ENCODE measurements around the gene HIRIP3. TPM values are rescaled to one million over a fixed set of nuclear protein-coding genes. Genes with fewer than 3 reads are reported as not detected.

Gene HIRIP3
- total and polyA plus RNA-seq, 2 of the 13 experiments (the other 11 are each of a cell fraction or from before 2014, with no cell fraction given), result 12.6 to 17.2 TPM

DNA sequence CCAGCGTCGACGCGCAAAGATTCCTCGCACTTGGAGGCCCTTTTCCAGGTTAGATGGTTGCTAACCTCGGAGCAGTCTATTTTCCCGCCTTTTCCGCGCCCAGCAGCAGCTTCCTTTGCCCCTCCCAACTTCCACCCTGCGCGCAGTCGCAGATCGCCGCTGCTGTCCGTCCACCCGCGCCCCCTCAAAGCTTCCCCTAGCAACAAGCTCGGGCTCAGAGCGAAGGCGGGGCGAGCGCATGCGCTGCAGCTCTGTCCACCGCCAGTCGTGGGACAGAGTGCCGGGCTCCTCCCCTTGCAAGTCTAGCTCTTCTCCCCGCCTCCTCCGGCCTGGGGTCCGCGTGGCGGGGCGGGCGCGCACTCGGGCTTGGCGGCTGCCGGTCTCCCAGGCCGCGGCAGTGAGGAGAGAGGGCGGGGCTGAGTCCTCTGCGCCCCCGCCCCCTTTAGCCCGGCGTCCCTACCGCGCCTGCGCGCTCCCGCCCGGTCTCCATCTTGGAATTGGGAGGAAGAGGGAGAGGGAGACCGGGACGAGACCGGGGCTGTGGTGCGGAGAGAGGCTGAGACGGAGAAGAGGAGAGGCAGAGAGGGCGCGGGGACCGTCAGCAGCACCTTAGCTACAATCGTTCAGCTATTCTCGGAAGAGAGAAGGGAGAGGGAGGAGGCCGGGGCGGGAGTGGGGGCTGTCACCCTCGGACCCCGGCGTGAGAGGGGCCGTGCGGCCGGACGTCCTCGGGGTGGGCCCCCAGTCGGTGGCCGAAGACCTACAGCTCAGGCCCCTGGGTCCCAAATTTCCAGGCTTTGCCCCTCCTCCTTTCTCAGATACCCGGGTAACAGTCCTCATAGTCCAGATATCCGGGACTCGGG is 21.8 kb downstream of the HIRIP3 start, which contains the start of gene TAOK2 (continued):
- TF ChIP-seq, protein P1, sequence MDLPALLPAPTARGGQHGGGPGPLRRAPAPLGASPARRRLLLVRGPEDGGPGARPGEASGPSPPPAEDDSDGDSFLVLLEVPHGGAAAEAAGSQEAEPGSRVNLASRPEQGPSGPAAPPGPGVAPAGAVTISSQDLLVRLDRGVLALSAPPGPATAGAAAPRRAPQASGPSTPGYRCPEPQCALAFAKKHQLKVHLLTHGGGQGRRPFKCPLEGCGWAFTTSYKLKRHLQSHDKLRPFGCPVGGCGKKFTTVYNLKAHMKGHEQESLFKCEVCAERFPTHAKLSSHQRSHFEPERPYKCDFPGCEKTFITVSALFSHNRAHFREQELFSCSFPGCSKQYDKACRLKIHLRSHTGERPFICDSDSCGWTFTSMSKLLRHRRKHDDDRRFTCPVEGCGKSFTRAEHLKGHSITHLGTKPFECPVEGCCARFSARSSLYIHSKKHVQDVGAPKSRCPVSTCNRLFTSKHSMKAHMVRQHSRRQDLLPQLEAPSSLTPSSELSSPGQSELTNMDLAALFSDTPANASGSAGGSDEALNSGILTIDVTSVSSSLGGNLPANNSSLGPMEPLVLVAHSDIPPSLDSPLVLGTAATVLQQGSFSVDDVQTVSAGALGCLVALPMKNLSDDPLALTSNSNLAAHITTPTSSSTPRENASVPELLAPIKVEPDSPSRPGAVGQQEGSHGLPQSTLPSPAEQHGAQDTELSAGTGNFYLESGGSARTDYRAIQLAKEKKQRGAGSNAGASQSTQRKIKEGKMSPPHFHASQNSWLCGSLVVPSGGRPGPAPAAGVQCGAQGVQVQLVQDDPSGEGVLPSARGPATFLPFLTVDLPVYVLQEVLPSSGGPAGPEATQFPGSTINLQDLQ (CRISPR knock-in tag; IDR thresholded peaks at IDR 0.05), result 0 out of 2 replicates have a peak, but pooled peaks have one; percentile 45
- TF ChIP-seq IKZF1 (IDR thresholded peaks at IDR 0.05) (no peak), YEATS2 (CRISPR knock-in tag; IDR thresholded peaks at IDR 0.05; ENCODE audit: borderline replicate concordance) (peak; percentile 86), NRL (CRISPR knock-in tag; IDR thresholded peaks at IDR 0.05; ENCODE audit: borderline replicate concordance) (peak; percentile 85), BATF2 (CRISPR knock-in tag; IDR thresholded peaks at IDR 0.05) (peak; percentile 86)
- TF ChIP-seq, protein P2, sequence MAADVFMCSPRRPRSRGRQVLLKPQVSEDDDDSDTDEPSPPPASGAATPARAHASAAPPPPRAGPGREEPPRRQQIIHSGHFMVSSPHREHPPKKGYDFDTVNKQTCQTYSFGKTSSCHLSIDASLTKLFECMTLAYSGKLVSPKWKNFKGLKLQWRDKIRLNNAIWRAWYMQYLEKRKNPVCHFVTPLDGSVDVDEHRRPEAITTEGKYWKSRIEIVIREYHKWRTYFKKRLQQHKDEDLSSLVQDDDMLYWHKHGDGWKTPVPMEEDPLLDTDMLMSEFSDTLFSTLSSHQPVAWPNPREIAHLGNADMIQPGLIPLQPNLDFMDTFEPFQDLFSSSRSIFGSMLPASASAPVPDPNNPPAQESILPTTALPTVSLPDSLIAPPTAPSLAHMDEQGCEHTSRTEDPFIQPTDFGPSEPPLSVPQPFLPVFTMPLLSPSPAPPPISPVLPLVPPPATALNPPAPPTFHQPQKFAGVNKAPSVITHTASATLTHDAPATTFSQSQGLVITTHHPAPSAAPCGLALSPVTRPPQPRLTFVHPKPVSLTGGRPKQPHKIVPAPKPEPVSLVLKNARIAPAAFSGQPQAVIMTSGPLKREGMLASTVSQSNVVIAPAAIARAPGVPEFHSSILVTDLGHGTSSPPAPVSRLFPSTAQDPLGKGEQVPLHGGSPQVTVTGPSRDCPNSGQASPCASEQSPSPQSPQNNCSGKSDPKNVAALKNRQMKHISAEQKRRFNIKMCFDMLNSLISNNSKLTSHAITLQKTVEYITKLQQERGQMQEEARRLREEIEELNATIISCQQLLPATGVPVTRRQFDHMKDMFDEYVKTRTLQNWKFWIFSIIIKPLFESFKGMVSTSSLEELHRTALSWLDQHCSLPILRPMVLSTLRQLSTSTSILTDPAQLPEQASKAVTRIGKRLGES (CRISPR knock-in tag; IDR thresholded peaks at IDR 0.05; ENCODE audit: borderline replicate concordance), result peak; percentile 87; the same call in 1 of the 2 replicates
- TF ChIP-seq, protein P3, sequence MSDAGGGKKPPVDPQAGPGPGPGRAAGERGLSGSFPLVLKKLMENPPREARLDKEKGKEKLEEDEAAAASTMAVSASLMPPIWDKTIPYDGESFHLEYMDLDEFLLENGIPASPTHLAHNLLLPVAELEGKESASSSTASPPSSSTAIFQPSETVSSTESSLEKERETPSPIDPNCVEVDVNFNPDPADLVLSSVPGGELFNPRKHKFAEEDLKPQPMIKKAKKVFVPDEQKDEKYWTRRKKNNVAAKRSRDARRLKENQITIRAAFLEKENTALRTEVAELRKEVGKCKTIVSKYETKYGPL (CRISPR knock-in tag; IDR thresholded peaks at IDR 0.05), result peak; percentile 63; the same call in 1 of the 2 replicates
- TF ChIP-seq, protein P4, sequence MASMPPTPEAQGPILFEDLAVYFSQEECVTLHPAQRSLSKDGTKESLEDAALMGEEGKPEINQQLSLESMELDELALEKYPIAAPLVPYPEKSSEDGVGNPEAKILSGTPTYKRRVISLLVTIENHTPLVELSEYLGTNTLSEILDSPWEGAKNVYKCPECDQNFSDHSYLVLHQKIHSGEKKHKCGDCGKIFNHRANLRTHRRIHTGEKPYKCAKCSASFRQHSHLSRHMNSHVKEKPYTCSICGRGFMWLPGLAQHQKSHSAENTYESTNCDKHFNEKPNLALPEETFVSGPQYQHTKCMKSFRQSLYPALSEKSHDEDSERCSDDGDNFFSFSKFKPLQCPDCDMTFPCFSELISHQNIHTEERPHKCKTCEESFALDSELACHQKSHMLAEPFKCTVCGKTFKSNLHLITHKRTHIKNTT (CRISPR knock-in tag; IDR thresholded peaks at IDR 0.05), result no peak
- TF ChIP-seq, protein P5, sequence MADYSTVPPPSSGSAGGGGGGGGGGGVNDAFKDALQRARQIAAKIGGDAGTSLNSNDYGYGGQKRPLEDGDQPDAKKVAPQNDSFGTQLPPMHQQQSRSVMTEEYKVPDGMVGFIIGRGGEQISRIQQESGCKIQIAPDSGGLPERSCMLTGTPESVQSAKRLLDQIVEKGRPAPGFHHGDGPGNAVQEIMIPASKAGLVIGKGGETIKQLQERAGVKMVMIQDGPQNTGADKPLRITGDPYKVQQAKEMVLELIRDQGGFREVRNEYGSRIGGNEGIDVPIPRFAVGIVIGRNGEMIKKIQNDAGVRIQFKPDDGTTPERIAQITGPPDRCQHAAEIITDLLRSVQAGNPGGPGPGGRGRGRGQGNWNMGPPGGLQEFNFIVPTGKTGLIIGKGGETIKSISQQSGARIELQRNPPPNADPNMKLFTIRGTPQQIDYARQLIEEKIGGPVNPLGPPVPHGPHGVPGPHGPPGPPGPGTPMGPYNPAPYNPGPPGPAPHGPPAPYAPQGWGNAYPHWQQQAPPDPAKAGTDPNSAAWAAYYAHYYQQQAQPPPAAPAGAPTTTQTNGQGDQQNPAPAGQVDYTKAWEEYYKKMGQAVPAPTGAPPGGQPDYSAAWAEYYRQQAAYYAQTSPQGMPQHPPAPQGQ (CRISPR knock-in tag; IDR thresholded peaks at IDR 0.05; ENCODE audit: borderline replicate concordance), result no peak; the same call in 1 of the 2 replicates
- TF ChIP-seq, protein P6, sequence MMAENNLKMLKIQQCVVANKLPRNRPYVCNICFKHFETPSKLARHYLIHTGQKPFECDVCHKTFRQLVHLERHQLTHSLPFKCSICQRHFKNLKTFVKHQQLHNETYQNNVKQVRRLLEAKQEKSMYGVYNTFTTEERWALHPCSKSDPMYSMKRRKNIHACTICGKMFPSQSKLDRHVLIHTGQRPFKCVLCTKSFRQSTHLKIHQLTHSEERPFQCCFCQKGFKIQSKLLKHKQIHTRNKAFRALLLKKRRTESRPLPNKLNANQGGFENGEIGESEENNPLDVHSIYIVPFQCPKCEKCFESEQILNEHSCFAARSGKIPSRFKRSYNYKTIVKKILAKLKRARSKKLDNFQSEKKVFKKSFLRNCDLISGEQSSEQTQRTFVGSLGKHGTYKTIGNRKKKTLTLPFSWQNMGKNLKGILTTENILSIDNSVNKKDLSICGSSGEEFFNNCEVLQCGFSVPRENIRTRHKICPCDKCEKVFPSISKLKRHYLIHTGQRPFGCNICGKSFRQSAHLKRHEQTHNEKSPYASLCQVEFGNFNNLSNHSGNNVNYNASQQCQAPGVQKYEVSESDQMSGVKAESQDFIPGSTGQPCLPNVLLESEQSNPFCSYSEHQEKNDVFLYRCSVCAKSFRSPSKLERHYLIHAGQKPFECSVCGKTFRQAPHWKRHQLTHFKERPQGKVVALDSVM (CRISPR knock-in tag; IDR thresholded peaks at IDR 0.05), result peak; percentile 77
- TF ChIP-seq, protein P7, sequence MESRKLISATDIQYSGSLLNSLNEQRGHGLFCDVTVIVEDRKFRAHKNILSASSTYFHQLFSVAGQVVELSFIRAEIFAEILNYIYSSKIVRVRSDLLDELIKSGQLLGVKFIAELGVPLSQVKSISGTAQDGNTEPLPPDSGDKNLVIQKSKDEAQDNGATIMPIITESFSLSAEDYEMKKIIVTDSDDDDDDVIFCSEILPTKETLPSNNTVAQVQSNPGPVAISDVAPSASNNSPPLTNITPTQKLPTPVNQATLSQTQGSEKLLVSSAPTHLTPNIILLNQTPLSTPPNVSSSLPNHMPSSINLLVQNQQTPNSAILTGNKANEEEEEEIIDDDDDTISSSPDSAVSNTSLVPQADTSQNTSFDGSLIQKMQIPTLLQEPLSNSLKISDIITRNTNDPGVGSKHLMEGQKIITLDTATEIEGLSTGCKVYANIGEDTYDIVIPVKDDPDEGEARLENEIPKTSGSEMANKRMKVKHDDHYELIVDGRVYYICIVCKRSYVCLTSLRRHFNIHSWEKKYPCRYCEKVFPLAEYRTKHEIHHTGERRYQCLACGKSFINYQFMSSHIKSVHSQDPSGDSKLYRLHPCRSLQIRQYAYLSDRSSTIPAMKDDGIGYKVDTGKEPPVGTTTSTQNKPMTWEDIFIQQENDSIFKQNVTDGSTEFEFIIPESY (CRISPR knock-in tag; IDR thresholded peaks at IDR 0.05), result peak; percentile 65

Data from HepG2 (cell line).